GM23248 (cell line): ENCODE results near the gene SND1. TPM values are rescaled to one million over a fixed set of nuclear protein-coding genes. Genes with fewer than 3 reads are reported as not detected.

Source experiments
- DNase-seq: peaks from one replicate; pipeline ENCODE4 v3.0.0-alpha.2; 2015
- H2AFZ ChIP-seq: fragments of 200-600 bp; sonication (generic); 2 replicates; pipeline ENCODE4 v1.6.1; 2016; ENCODE audit warnings: antibody characterized with exemption
- H3F3A ChIP-seq: fragments of 200-600 bp; sonication (generic); 2 replicates; pipeline ENCODE4 v1.6.1; 2016; ENCODE audit warnings: mild to moderate bottlenecking, antibody characterized with exemption, mixed run types; ENCODE audit not compliant: insufficient read depth
- H3K27ac ChIP-seq: fragments of 200-600 bp; sonication (generic); 2 replicates; pipeline ENCODE4 v1.5.1; 2016; ENCODE audit warnings: mild to moderate bottlenecking
- H3K27me3 ChIP-seq: fragments of 200-600 bp; sonication (generic); replicated peaks from 2 replicates; pipeline ENCODE4 v1.6.1; 2016; ENCODE audit warnings: mild to moderate bottlenecking; ENCODE audit not compliant: insufficient read depth
- H3K36me3 ChIP-seq: fragments of 200-600 bp; sonication (generic); 2 replicates; pipeline ENCODE4 v1.6.1; 2016; ENCODE audit warnings: low read depth, mild to moderate bottlenecking
- H3K4me1 ChIP-seq: fragments of 200-600 bp; sonication (generic); 2 replicates; pipeline ENCODE4 v1.6.1; 2016; ENCODE audit warnings: mild to moderate bottlenecking; ENCODE audit not compliant: insufficient read depth
- H3K4me2 ChIP-seq: fragments of 200-600 bp; sonication (generic); one replicate; pipeline ENCODE4 v1.6.1; 2016; ENCODE audit warnings: mild to moderate bottlenecking; ENCODE audit not compliant: unreplicated experiment
- H3K4me3 ChIP-seq: fragments of 200-600 bp; sonication (generic); 2 replicates; pipeline ENCODE4 v1.5.1; 2016; ENCODE audit warnings: mild to moderate bottlenecking
- H3K79me2 ChIP-seq: fragments of 200-600 bp; sonication (generic); 2 replicates; pipeline ENCODE4 v1.6.1; 2016; ENCODE audit warnings: mild to moderate bottlenecking; ENCODE audit not compliant: insufficient read depth
- H3K9ac ChIP-seq: fragments of 200-600 bp; sonication (generic); 2 replicates; pipeline ENCODE4 v1.6.1; 2016; ENCODE audit warnings: mild to moderate bottlenecking
- H3K9me2 ChIP-seq: fragments of 200-600 bp; sonication (generic); 2 replicates; pipeline ENCODE4 v1.6.1; 2016; ENCODE audit warnings: mixed run types, mild to moderate bottlenecking, moderate library complexity; ENCODE audit not compliant: insufficient read depth
- H3K9me3 ChIP-seq: fragments of 200-600 bp; sonication (generic); one replicate; pipeline ENCODE4 v1.6.1; 2017; ENCODE audit warnings: low read depth
- H4K20me1 ChIP-seq: fragments of 200-600 bp; sonication (generic); 2 replicates; pipeline ENCODE4 v1.6.0; 2016; ENCODE audit not compliant: insufficient read depth
- EZH2 ChIP-seq: fragments of 200-600 bp; sonication (generic); IDR thresholded peaks from 2 replicates; pipeline ENCODE4 v1.6.1; 2018; ENCODE audit warnings: antibody characterized with exemption, mild to moderate bottlenecking; ENCODE audit not compliant: insufficient read depth, poor library complexity, severe bottlenecking
- EZH2phosphoT487 ChIP-seq: fragments of 200-600 bp; sonication (generic); IDR thresholded peaks from 2 replicates; pipeline ENCODE4 v1.6.1; 2018; ENCODE audit warnings: antibody characterized with exemption, moderate library complexity, mild to moderate bottlenecking, low read depth; ENCODE audit not compliant: insufficient read depth
- WGBS, 2 experiments: methylation state at CpG; one replicate each; pipeline ENCODE4 v1.1.6; 2015 to 2017; ENCODE audit warnings: low lambda C conversion rate in 2 of 2, low coverage in 1 of 2; ENCODE audit errors: missing lambda C conversion rate in 2 of 2; 5-methylcytosine and 5-hydroxymethylcytosine counted together
- in situ Hi-C: fragments of 300-500 bp; cut with MboI; formaldehyde crosslinking; loops from 2 replicates; pipeline ENCODE4 v1.15.0; 2020
- polyA plus RNA-seq: library from polyadenylated mRNA; unstranded; fragments of >200 nt; fragmentation: Nextera tagmentation; extraction: Ambion mirVana; gene quantifications from 2 replicates; pipeline ENCODE4 v1.2.1, GENCODE V29; 2016
- total RNA-seq: library from RNA; depleted of rRNA; stranded (reverse); fragments of >200 nt; shearing (Covaris generic); gene quantifications from 2 replicates; pipeline ENCODE4 v1.2.3, GENCODE V29; 2014

Gene SND1
- total and polyA plus RNA-seq, 2 experiments from 2014 or later, result 128 to 184 TPM

- no peak overlapping the region for H3K4me2 ChIP-seq
- TF ChIP-seq EZH2 (no peak), EZH2phosphoT487 (no peak)
- no peaks in the 10 kb centered on the region for H3K4me1 ChIP-seq
- no peak for DNase-seq
- H3K9ac ChIP-seq, result no peak overlapping the region
- peaks cover 53% of the 10 kb centered on the region for H3K79me2 ChIP-seq
- WGBS, 2 experiments, result 50 to 71% methylated on average over 2 of the region's 2 CpGs
- no peaks in the 10 kb centered on the region for H4K20me1 ChIP-seq
- in situ Hi-C loops, result no loop called here
- H3K9me2 ChIP-seq, result no peaks in the 10 kb centered on the region
- no peak overlapping the region for H3K4me3 ChIP-seq
- no peak overlapping the region for H2AFZ ChIP-seq
- no peaks in the 10 kb centered on the region for H3K9me3 ChIP-seq
- H3K27me3 ChIP-seq, result no peaks in the 10 kb centered on the region
- no peaks in the 10 kb centered on the region; the same call in 1 of the 2 replicates for H3K36me3 ChIP-seq
- no peak overlapping the region for H3K27ac ChIP-seq
- H3F3A ChIP-seq, result peaks cover 5% of the 10 kb centered on the region; the same call in 1 of the 2 replicates
Observed at GRCh38 chr7:127967281-127967680, 315.3 kb downstream of the SND1 start.

GRCh38 chr7:127968547-127968946 lies 316.6 kb downstream of the SND1 start:
- no peaks in the 10 kb centered on the region for H4K20me1 ChIP-seq
- H3K27ac ChIP-seq, result no peak overlapping the region
- no peak overlapping the region for H3K4me3 ChIP-seq
- H3K36me3 ChIP-seq, result no peaks in the 10 kb centered on the region; the same call in 1 of the 2 replicates
- H2AFZ ChIP-seq, result no peak overlapping the region
- no peaks in the 10 kb centered on the region for H3K9me2 ChIP-seq
- TF ChIP-seq EZH2 (no peak), EZH2phosphoT487 (no peak)
- WGBS, 2 experiments, result 98 to 100% methylated on average over 2 of the region's 2 CpGs
- in situ Hi-C loops, result no loop called here
- H3K27me3 ChIP-seq, result no peaks in the 10 kb centered on the region
- H3K4me1 ChIP-seq, result no peaks in the 10 kb centered on the region
- DNase-seq, result no peak
- H3K9me3 ChIP-seq, result no peaks in the 10 kb centered on the region
- peaks cover 5% of the 10 kb centered on the region; the same call in 1 of the 2 replicates for H3F3A ChIP-seq
- H3K4me2 ChIP-seq, result no peak overlapping the region
- H3K79me2 ChIP-seq, result peaks cover 55% of the 10 kb centered on the region
- H3K9ac ChIP-seq, result no peak overlapping the region

- Histone ChIP-seq H3K27me3 (no peaks in the 10 kb centered on the region), H3K9me2 (no peaks in the 10 kb centered on the region), H3K4me3 (no peak overlapping the region), H3K9me3 (no peaks in the 10 kb centered on the region), H2AFZ (no peak overlapping the region), H3K4me2 (no peak overlapping the region), H3K36me3 (peaks cover 12% of the 10 kb centered on the region; the same call in 1 of the 2 replicates), H4K20me1 (no peaks in the 10 kb centered on the region), H3F3A (no peaks in the 10 kb centered on the region; the same call in 1 of the 2 replicates), H3K27ac (no peak overlapping the region), H3K4me1 (no peaks in the 10 kb centered on the region), H3K79me2 (peaks cover 47% of the 10 kb centered on the region), H3K9ac (no peak overlapping the region)
- TF ChIP-seq EZH2, result no peak
- no peak for TF ChIP-seq EZH2phosphoT487
- in situ Hi-C loops, result no loop called here
- DNase-seq, result no peak
Observed at GRCh38 chr7:127973832-127974231, 321.8 kb downstream of the SND1 start.

GRCh38 chr7:127974446-127975035 lies 322.5 kb downstream of the SND1 start:
- in situ Hi-C loops, result no loop called here
- Histone ChIP-seq H3K9me3 (no peaks in the 10 kb centered on the region), H4K20me1 (no peaks in the 10 kb centered on the region), H3K27ac (no peak overlapping the region), H3K9me2 (no peaks in the 10 kb centered on the region), H3K27me3 (no peaks in the 10 kb centered on the region), H3K4me3 (no peak overlapping the region), H3K36me3 (peaks cover 15% of the 10 kb centered on the region; the same call in 1 of the 2 replicates), H2AFZ (no peak overlapping the region), H3K4me2 (no peak overlapping the region), H3F3A (no peaks in the 10 kb centered on the region; the same call in 1 of the 2 replicates), H3K9ac (no peak overlapping the region), H3K4me1 (no peaks in the 10 kb centered on the region), H3K79me2 (peaks cover 43% of the 10 kb centered on the region)
- no peak for DNase-seq
- no peak for TF ChIP-seq EZH2phosphoT487
- TF ChIP-seq EZH2, result no peak
- WGBS, 2 experiments, result 95 to 98% methylated on average over 5 of the region's 5 CpGs
